HG02610 (cell line): ENCODE results near the gene HRK.

ENCODE experiments used
- ATAC-seq: cut with Tn5 transposase; IDR thresholded peaks from one replicate; pipeline ENCODE4 v1.9.1; 2021; ENCODE audit warnings: mild to moderate bottlenecking, moderate library complexity; ENCODE audit not compliant: unreplicated experiment

The HRK gene

DNA sequence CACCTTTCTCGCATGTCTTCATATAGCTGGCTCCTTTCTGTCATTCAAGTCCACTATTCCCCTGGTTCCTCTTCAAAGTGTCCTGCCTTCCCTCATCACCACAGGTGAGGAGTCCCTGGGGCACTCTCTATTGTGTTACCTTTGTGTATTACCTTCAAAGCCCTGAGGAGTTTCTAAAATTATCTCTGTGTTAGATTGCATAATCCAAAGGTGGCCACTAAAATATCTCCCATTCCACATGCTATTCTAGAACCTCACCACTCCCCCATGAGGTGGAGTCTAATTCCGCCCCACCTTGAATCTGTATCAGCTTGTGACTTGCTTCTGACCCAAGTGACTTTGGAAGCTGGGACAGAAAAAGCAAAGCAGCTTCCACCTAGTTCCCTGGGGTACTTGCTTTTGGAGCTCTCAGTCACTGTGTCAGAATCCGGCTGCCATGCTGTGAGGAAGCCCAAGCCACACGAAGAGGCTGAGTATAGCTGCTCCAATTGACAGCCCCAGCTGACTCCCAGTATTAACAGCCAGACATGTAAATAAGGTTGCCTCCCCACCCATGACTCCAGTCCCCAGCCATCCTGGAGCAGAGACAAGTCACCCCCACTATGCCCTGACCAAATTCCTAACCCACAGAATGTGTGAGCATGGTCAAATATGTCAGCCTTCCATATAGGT, 6.8 kb downstream of the HRK start:
- no peak for ATAC-seq

DNA sequence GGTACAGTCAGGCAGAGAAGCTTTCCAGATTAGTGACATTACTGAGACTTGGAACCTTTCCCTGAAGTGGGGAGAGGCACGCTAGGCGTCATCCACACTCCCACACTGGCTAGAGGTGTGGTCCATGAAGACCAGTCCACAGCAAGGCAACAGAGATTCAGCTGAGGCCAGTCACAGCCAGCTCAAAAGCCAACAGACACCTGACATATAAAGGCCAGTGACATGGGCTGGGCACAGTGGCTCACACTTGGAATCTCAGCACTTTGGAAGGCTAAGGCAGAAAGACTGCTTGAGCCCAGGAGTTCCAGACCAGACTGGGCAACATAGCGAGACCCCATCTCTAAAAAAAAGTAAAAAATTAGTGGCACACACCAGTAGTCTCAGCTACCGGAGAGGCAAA, 10.9 kb downstream of the HRK start:
- no peak for ATAC-seq

DNA sequence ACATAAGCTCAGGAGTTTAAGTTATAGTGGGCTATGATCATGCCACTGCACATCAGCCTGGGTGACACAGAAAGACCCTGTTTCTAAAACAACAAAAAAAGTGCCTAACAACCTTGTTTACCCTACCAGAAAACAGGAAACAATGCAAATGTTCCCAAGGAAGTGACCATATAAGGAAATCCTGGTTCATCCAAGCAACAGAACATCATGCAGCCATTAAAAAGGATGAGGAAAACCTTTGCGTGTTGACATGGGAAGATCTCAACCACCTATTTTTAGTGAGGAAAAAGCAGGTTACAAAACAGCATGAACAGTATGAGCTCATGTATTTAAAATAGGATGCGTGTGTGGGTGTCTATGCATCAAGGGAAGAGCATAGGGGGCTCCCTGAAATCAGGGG, 13.7 kb downstream of the HRK start:
- ATAC-seq, result no peak

DNA sequence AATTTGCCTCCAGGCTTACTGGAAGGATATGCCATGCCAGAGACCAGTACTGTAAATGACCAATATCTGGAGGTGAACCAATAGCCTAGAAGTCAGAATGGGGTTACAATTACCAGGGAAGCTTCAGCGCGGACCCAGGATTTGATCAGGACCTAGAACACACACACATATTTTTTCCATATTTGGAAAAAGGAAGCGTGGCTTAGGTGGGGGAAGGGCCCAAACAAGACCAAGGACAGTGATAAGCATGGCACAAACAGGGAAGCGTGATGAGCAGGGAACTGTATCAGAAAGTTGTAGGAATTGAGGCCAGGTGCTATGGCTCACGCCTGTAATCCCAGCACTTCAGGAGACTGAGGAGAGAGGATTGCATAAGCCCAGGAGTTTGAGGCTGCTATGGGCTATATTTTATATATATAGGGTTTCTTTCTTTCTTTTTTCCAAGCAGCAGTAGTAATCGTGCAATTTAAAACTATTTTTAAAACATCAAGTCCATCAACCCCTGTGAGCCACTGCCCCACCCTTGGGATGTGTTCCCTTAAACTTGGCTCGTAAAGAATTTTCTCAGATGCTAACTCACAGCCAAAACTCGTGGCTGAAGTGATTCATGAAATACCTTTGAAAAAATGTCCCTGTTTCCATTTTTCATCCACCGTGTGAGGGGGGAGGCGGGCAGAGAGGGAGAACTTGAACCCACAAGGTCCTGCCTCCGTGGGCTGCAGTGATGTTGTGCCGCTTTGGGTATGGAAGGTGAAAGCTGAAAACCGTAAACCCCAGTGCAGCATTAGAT, 16.7 kb downstream of the HRK start:
- ATAC-seq, result no peak

GRCh38 chr12:116863275-116863767, 17.9 kb downstream of the HRK start:
- no peak for ATAC-seq

- no peak for ATAC-seq
These were observed 19.1 kb downstream of the HRK start for GRCh38 chr12:116862167-116862566.

GRCh38 chr12:116861320-116861719, 19.9 kb downstream of the HRK start:
- ATAC-seq, result peak; percentile 84

DNA sequence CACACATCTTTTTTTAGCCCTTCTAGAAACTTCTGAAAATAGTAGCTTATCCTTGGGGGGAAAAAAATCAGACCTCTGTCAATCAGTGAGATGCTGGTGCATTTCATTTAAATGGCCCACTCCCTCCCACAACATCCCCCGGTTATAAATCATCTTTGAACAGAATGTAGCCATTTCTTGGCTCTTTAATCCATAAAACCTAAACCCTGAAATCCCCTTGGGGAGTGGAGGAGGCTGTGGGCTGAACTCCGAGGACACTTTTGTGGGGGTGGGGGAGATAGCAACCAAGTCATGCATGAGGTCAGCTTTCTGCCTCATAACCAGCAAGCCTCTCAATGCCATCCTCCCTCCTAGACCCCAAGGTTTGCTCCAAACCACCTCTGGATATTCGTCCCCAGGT, 21.0 kb downstream of the HRK start:
- ATAC-seq, result no peak

GRCh38 chr12:116859079-116859478, 22.2 kb downstream of the HRK start:
- ATAC-seq, result no peak

DNA sequence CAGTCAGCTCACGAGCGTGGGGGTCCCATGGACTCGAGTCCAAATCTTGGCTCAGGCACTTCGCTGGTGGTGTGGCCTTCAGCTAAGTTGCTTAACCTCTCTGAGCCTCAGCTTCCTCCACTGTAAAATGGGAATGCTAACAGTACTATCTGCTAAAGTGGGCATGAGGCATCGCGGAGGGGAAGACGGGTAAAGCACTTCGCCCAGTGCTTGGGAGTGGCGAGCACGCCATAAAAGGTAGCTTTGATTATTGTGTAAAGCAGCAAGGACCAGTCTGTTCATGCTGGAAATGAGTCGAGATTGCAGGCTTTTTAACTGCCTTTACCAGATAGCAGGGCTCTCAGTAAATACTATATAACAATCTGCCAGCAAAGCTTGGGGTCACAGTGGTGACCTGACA, 24.5 kb downstream of the HRK start:
- no peak for ATAC-seq

- no peak for ATAC-seq
These were observed 25.3 kb downstream of the HRK start for GRCh38 chr12:116855744-116856470.

DNA sequence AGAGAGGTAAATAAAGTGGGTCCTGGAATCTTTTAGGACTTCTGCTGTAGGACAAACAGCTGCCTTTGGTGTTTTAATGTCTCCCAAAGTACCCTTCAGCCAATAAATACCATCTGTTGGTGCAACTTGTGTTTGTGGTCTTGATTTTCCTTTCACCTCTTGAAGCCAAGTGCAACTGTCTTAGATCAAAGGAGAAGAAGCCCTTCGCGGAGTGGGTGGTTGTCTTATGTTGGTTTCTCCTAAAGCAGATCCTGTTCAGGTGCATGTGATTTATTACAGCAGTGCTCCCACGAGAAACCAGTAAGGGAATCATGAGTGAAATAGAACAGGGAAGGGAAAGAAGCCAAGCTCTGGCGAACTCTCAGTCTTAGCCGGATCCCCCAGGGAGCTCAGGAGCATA, 27.7 kb downstream of the HRK start:
- ATAC-seq, result no peak

DNA sequence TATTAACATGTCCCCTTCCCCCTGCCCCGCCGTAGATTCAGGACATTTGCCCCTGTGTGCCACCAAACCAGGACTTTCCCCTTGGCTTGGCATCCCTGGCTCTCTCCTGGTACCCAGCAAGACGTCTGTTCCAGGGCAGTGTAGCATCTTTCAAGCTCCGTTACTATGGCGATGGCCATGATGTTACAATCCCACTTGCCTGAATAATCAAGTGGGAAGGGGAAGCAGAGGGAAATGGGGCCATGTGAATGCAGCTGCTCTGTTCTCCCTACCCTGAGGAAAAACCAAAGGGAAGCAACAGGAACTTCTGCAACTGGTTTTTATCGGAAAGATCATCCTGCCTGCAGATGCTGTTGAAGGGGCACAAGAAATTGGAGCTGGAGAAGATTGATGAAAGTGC, 28.9 kb downstream of the HRK start:
- ATAC-seq, result no peak

GRCh38 chr12:116849216-116849615, 32.0 kb downstream of the HRK start:
- no peak for ATAC-seq

GRCh38 chr12:116843085-116843484, 38.2 kb downstream of the HRK start:
- ATAC-seq, result no peak

GRCh38 chr12:116839287-116839830, 41.9 kb downstream of the HRK start:
- ATAC-seq, result no peak

DNA sequence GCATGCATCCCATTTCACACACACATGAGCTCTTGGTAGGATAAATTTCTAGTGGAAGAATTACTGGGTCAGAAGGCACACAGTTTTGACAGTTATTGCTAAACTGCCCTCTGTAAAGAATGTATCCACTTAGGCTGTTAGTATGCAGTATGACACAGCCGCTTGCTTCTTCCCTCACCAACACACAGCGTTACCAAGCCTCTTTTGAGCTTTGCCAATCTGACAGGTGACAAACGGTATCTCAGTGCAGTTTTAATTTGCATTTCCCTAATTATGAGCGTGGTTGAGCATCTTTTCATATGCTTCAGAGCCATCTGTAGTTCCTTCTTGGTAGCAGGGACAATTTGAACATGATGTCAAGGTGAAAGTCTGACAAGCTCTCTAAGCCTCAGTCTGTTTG, 42.9 kb downstream of the HRK start:
- no peak for ATAC-seq

- no peak for ATAC-seq
These were observed 44.1 kb downstream of the HRK start for GRCh38 chr12:116837097-116837496.

DNA sequence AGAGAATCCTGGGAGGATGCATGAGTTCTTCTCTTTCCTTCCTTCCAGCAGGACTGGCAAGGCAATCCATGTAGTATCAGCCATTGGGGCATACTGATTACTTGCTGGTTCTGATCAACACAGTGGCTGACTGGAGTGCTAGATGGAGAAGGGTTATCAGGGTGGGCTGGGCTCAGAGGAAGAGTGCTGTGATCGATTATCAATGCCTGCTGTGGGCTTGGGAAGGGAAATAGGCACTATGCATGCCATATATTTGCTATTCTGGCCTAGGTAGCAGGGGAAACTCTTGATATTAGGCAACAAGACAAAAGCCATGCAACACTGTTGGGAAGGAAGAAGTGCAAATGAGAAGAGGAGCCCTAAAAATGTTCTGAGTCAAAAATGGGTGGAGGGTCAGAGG, 45.8 kb downstream of the HRK start:
- no peak for ATAC-seq

DNA sequence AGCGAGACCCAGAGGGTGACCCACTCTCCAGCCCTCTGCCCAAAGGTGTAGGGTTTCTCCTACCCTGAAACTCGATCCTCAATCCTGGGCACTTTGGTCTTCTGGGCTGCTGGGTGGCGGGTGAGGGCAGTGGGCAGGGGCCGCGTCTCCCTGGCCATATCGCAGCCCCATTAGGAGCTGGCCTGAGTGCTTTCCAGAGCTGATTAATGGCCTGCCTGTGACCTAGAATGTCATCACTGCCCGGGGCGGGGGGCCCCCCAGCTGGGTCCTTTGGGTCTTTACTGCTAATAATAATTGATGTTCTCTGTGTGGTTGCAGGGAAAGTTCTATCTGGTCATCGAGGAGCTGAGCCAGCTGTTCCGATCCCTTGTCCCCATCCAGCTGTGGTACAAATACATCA, 47.8 kb downstream of the HRK start:
- no peak for ATAC-seq

- no peak for ATAC-seq
These were observed 48.9 kb downstream of the HRK start for GRCh38 chr12:116832353-116832752.

DNA sequence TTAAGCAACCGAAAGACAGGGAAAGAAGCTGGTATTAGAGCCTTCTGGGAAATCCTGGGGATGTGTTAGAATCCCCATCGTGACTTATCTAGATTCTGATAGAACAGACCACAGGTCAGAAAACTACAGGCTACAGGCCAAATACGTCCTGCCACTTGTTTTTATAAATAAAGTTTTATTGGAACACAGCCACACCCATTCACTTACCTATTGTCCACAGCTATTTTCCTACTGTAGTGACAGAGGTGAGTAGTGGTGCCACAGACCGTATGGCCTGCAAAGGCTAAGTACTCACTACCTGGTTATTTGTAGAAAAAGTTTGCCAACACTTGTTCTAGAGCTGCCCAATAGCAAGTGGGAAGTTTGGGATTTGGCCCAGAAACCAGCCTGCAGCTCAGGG, 53.8 kb downstream of the HRK start:
- ATAC-seq, result no peak
